K562 (cell line): Measurements from ENCODE around the gene AMFR. TPM values are rescaled to one million over a fixed set of nuclear protein-coding genes. Genes with fewer than 3 reads are reported as not detected.

Experiments
- AFF4 ChIP-seq: sonication (generic); formaldehyde crosslinking; IDR thresholded peaks from 2 replicates; pipeline ENCODE4 v1.8.0; 2023; ENCODE audit warnings: mild to moderate bottlenecking, missing genetic modification reagents
- BRCA1 ChIP-seq, 2 experiments: fragments of 450-650 bp in 1 of 2; sonication (generic) in 1 of 2; formaldehyde crosslinking in 1 of 2; IDR thresholded peaks; 2 replicates each; pipeline versions ENCODE4 v1.5.0 to v1.6.1; 2017 to 2020; ENCODE audit warnings: mild to moderate bottlenecking in 1 of 2, missing genetic modification reagents in 1 of 2
- CHAMP1 ChIP-seq: fragments of 450-650 bp; IDR thresholded peaks from 2 replicates; pipeline ENCODE4 v1.6.1; 2016; ENCODE audit warnings: mild to moderate bottlenecking
- CHD2 ChIP-seq: IDR thresholded peaks from 2 replicates; pipeline ENCODE4 v1.6.1; 2011; ENCODE audit warnings: low read depth, low read length
- CXXC5 ChIP-seq: fragments of 250-450 bp; sonication (Bioruptor Pico); IDR thresholded peaks from 2 replicates; pipeline ENCODE4 v1.8.0; 2022; ENCODE audit warnings: inconsistent platforms, mild to moderate bottlenecking, moderate library complexity
- DACH1 ChIP-seq: fragments of 450-650 bp; IDR thresholded peaks from 2 replicates; pipeline ENCODE4 v1.6.1; 2018; ENCODE audit not compliant: partially characterized antibody
- FIP1L1 ChIP-seq: fragments of 200-400 bp; formaldehyde crosslinking; IDR thresholded peaks from 2 replicates; pipeline ENCODE4 v1.6.1; 2018; ENCODE audit warnings: mild to moderate bottlenecking, low read depth, low read length; ENCODE audit not compliant: poor library complexity, severe bottlenecking
- GTF2A2 ChIP-seq: IDR thresholded peaks from 2 replicates; pipeline ENCODE4 v1.6.1; 2016; ENCODE audit warnings: mild to moderate bottlenecking, missing genetic modification characterization, missing compliant biosample characterization
- HDAC6 ChIP-seq: IDR thresholded peaks from 2 replicates; pipeline ENCODE4 v1.6.1; 2012; ENCODE audit warnings: low read depth, mild to moderate bottlenecking, control low read depth, inconsistent platforms, low read length, moderate library complexity
- HES1 ChIP-seq: fragments of 450-650 bp; IDR thresholded peaks from 2 replicates; pipeline ENCODE4 v1.6.1; 2016; ENCODE audit warnings: low read depth, mild to moderate bottlenecking, moderate library complexity
- L3MBTL2 ChIP-seq: fragments of 450-650 bp; IDR thresholded peaks from 2 replicates; pipeline ENCODE4 v1.6.1; 2016; ENCODE audit warnings: mild to moderate bottlenecking, moderate library complexity
- MEF2D ChIP-seq: conservative IDR thresholded peaks from 2 replicates; pipeline ENCODE4 v1.6.1; 2016; ENCODE audit warnings: low read depth, missing genetic modification characterization, missing compliant biosample characterization
- NONO ChIP-seq, 2 experiments: fragments of 200-400 bp in 1 of 2; fragments of 450-650 bp in 1 of 2; formaldehyde crosslinking in 1 of 2; IDR thresholded peaks; 2 replicates each; pipeline ENCODE4 v1.6.1; 2017; ENCODE audit warnings: low read depth in 2 of 2, mild to moderate bottlenecking in 2 of 2, moderate library complexity in 2 of 2, low read length in 1 of 2
- PRDM10 ChIP-seq: fragments of 450-650 bp; IDR thresholded peaks from 2 replicates; pipeline ENCODE4 v1.6.1; 2018; ENCODE audit not compliant: partially characterized antibody
- PYGO2 ChIP-seq: fragments of 450-650 bp; IDR thresholded peaks from 2 replicates; pipeline ENCODE4 v1.6.1; 2016; ENCODE audit warnings: mild to moderate bottlenecking, missing genetic modification characterization, moderate library complexity, missing compliant biosample characterization
- SIX5 ChIP-seq, 2 experiments: IDR thresholded peaks; 2 replicates each; pipeline ENCODE4 v1.6.1; 2011; ENCODE audit warnings: low read length in 2 of 2, borderline replicate concordance in 1 of 2, low read depth in 1 of 2, mild to moderate bottlenecking in 1 of 2, moderate library complexity in 1 of 2; ENCODE audit not compliant: insufficient read depth in 1 of 2
- SMARCA4 ChIP-seq: fragments of 450-650 bp; IDR thresholded peaks from 2 replicates; pipeline ENCODE4 v1.6.1; 2016
- TAF7 ChIP-seq: fragments of 450-650 bp; IDR thresholded peaks from 2 replicates; pipeline ENCODE4 v1.6.1; 2016; ENCODE audit warnings: missing genetic modification characterization, missing compliant biosample characterization
- ZNF830 ChIP-seq: fragments of 250-450 bp; sonication (Bioruptor Pico); IDR thresholded peaks from 2 replicates; pipeline ENCODE4 v1.5.0; 2021; ENCODE audit warnings: mild to moderate bottlenecking
- polyA plus RNA-seq, 8 experiments: library from polyadenylated mRNA; depleted of rRNA in 4 of 8; stranded (reverse) in 5 of 8; unstranded in 3 of 8; fragments of >200 nt; fragmentation: Nextera tagmentation in 2 of 8; fragmentation: Illumina TruSeq in 1 of 8; extraction: Ambion mirVana in 2 of 8; extraction: Trizol in 1 of 8; gene quantifications; 2 replicates each; pipeline versions ENCODE4 v1.2.1 to v1.2.3, GENCODE V29; 2011 to 2014; ENCODE audit warnings: inconsistent platforms in 1 of 8, missing spikeins in 1 of 8
- total RNA-seq, 7 experiments: library from RNA; depleted of rRNA in 6 of 7; stranded (reverse); fragments of >200 nt in 6 of 7; fragmentation: Illumina TruSeq in 2 of 7; extraction: Trizol in 2 of 7; gene quantifications; 2 replicates each; pipeline versions ENCODE4 v1.2.1 to v1.2.3, GENCODE V29; 2011 to 2021; ENCODE audit warnings: low replicate concordance in 1 of 7

Gene AMFR
- total and polyA plus RNA-seq, 9 of the 15 experiments (the other 6 are each of a cell fraction or from before 2014, with no cell fraction given), result 15.6 to 113 (median 58.4) TPM

- TF ChIP-seq AFF4 (no peak), ZNF830 (CRISPR knock-in tag) (no peak), SIX5 (IDR thresholded peaks at IDR 0.05; ENCODE audit: borderline replicate concordance in 1 of 2, insufficient read depth in 1 of 2, low read depth in 1 of 2, low read length in 2 of 2) (no peak), FIP1L1 (no peak), HDAC6 (no peak), PRDM10 (no peak), L3MBTL2 (no peak), CXXC5 (CRISPR knock-in tag) (peak; percentile 84), CHAMP1 (no peak), NONO (IDR thresholded peaks at IDR 0.05; ENCODE audit: low read depth in 2 of 2, low read length in 1 of 2) (no peak), PYGO2 (tag) (no peak), MEF2D (tag) (no peak), SMARCA4 (peak; percentile 84), GTF2A2 (tag) (no peak), HES1 (no peak), TAF7 (tag) (no peak), BRCA1 (IDR thresholded peaks at IDR 0.05) (no peak), BRCA1 (CRISPR knock-in tag; IDR thresholded peaks at IDR 0.05) (no peak), DACH1 (no peak), CHD2 (no peak)
Measured at GRCh38 chr16:56355786-56356275, 69.5 kb downstream of the AMFR start (continued).
